Measurements from ENCODE around the gene CARS2.

DNA sequence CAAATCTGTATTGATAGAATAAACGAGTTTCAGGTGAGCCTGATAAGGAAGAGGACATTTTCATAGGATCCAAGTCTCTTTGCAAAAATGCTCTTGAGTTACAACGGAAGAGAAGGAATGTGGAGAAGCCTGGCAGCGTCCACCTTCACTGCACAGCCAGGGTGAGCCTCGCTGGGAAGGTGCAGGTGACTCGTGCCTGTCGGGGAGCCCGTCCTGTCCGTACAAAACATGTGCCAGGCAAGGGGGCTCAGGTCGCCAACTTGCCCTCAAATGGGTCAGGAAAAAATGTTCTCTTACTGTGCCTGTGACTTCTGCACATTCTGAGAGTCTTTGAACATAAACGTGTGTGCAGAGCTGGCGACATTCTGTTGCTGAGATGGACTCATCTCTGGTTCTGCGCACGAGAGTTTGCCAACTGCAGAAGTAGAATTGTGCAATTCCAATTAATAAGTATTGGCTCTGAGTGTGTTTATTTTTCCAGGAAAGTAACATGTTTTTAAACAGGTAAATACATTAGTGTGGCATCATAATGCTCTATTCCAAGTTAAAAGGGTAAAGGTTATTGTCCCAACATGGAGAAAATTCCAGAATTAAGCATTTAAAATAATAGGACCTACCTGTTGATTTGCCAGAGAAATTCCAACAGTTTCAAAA lies 62.0 kb downstream of the CARS2 start:
- TF ChIP-seq POLR2AphosphoS5 (IDR thresholded peaks at IDR 0.05) = no peak
- TF ChIP-seq EP300 (IDR thresholded peaks at IDR 0.05) = no peak
- TF ChIP-seq, protein P1, sequence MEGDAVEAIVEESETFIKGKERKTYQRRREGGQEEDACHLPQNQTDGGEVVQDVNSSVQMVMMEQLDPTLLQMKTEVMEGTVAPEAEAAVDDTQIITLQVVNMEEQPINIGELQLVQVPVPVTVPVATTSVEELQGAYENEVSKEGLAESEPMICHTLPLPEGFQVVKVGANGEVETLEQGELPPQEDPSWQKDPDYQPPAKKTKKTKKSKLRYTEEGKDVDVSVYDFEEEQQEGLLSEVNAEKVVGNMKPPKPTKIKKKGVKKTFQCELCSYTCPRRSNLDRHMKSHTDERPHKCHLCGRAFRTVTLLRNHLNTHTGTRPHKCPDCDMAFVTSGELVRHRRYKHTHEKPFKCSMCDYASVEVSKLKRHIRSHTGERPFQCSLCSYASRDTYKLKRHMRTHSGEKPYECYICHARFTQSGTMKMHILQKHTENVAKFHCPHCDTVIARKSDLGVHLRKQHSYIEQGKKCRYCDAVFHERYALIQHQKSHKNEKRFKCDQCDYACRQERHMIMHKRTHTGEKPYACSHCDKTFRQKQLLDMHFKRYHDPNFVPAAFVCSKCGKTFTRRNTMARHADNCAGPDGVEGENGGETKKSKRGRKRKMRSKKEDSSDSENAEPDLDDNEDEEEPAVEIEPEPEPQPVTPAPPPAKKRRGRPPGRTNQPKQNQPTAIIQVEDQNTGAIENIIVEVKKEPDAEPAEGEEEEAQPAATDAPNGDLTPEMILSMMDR (IDR thresholded peaks at IDR 0.05) = no peak

Measured in stomach (tissue), 4 donors.